ENCODE data around the gene MAP4K3. TPM values are rescaled to one million over a fixed set of nuclear protein-coding genes. Genes with fewer than 3 reads are reported as not detected.

MAP4K3 gene
- total RNA-seq, 1 donor from 2014 or later: 58.1 TPM

Other genes with a start within 250 kb of the MAP4K3 start
- gene CDKL4, start 193.3 kb downstream of the MAP4K3 start, total RNA-seq: 0.34 and 1.4 TPM in 2 replicates
- 28.7 and 41.6 TPM in 2 replicates for gene TMEM178A, start 228.6 kb upstream of the MAP4K3 start, total RNA-seq

All from astrocyte (in vitro differentiated cells and primary cell).